SU-DHL-6 (cell line): ENCODE measurements around the gene IFITM1.

Experiments used
- H2AFZ ChIP-seq: fragments of 200-600 bp; sonication (generic); 2 replicates; pipeline ENCODE4 v1.6.1; 2014; ENCODE audit warnings: low read depth, mild to moderate bottlenecking, moderate library complexity, mixed read lengths, antibody characterized with exemption, low read length; ENCODE audit not compliant: severe bottlenecking
- H3F3A ChIP-seq: fragments of 200-600 bp; shearing (Covaris generic); 2 replicates; pipeline ENCODE4 v1.6.0; 2016; ENCODE audit warnings: antibody characterized with exemption, mild to moderate bottlenecking; ENCODE audit not compliant: insufficient read depth
- H3K27ac ChIP-seq: fragments of 200-600 bp; sonication (generic); 2 replicates; pipeline ENCODE4 v1.5.1; 2016; ENCODE audit warnings: low read depth, mild to moderate bottlenecking, low read length, moderate library complexity, mixed read lengths
- H3K27me3 ChIP-seq: fragments of 200-600 bp; sonication (generic), shearing (Covaris generic); 2 replicates; pipeline ENCODE4 v1.6.0; 2014; ENCODE audit warnings: mild to moderate bottlenecking, low read length
- H3K36me3 ChIP-seq: fragments of 200-600 bp; sonication (generic); 2 replicates; pipeline ENCODE4 v1.6.1; 2014; ENCODE audit warnings: mild to moderate bottlenecking, low read length, mixed read lengths
- H3K4me2 ChIP-seq: fragments of 300-600, 200-600 bp; shearing (Covaris generic), sonication (generic); 2 replicates; pipeline ENCODE4 v1.6.0; 2014; ENCODE audit warnings: low read length, low read depth, mild to moderate bottlenecking; ENCODE audit not compliant: poor library complexity, severe bottlenecking
- H3K4me3 ChIP-seq: fragments of 200-600 bp; sonication (generic); 2 replicates; pipeline ENCODE4 v1.5.1; 2014; ENCODE audit warnings: antibody characterized with exemption, low read length, mild to moderate bottlenecking, mixed read lengths; ENCODE audit not compliant: insufficient read depth, poor library complexity, severe bottlenecking
- H3K79me2 ChIP-seq: fragments of 200-600 bp; sonication (generic); 2 replicates; pipeline ENCODE4 v1.6.1; 2014; ENCODE audit warnings: mild to moderate bottlenecking, low read length, moderate library complexity; ENCODE audit not compliant: insufficient read depth
- H3K9ac ChIP-seq: fragments of 200-600 bp; sonication (generic); 2 replicates; pipeline ENCODE4 v1.7.0; 2014; ENCODE audit warnings: mild to moderate bottlenecking, low read length
- H3K9me2 ChIP-seq: fragments of 200-600 bp; sonication (generic); replicated peaks from 2 replicates; pipeline ENCODE4 v1.6.1; 2014; ENCODE audit warnings: low read length; ENCODE audit not compliant: insufficient read depth
- H3K9me3 ChIP-seq: fragments of 200-600 bp; sonication (generic); 2 replicates; pipeline ENCODE4 v1.6.1; 2014; ENCODE audit warnings: low read length, mixed read lengths; ENCODE audit not compliant: insufficient read depth
- H4K20me1 ChIP-seq: fragments of 200-600 bp; sonication (generic); 2 replicates; pipeline ENCODE4 v1.6.1; 2014; ENCODE audit warnings: low read depth, mild to moderate bottlenecking, antibody characterized with exemption, low read length, moderate library complexity, mixed read lengths
- CTCF ChIP-seq: fragments of 200-600 bp; sonication (generic); IDR thresholded peaks from one replicate; pipeline ENCODE4 v1.5.1; 2017; ENCODE audit warnings: antibody characterized with exemption, mild to moderate bottlenecking, low read length, moderate library complexity; ENCODE audit not compliant: insufficient read depth, poor library complexity, severe bottlenecking
- EZH2phosphoT487 ChIP-seq: fragments of 200-600 bp; sonication (generic), shearing (Covaris generic); conservative IDR thresholded peaks from 2 replicates; pipeline ENCODE4 v1.6.1; 2018; ENCODE audit warnings: mild to moderate bottlenecking, antibody characterized with exemption, low read length, moderate library complexity, mixed read lengths

The IFITM1 gene

GRCh38 chr11:278001-278951, 35.6 kb upstream of the IFITM1 start, which contains the start of gene NLRP6:
Gene NLRP6 (plus strand): TSS chr11:278407. CDS start chr11:278570, 163 bp downstream.
- H3K4me2 ChIP-seq, result no peak within 1 kb of the TSS
- TF ChIP-seq CTCF, result no peak
- no peak for TF ChIP-seq EZH2phosphoT487
- H3F3A ChIP-seq, result no peaks in the 10 kb centered on the region
- no peaks in the 10 kb centered on the region for H4K20me1 ChIP-seq
- H3K27me3 ChIP-seq, result no peaks in the 10 kb centered on the region
- no peaks in the 10 kb centered on the region for H3K9me3 ChIP-seq
- no peak within 1 kb of the TSS for H2AFZ ChIP-seq
- no peak within 1 kb of the TSS for H3K27ac ChIP-seq
- no peak within 1 kb of the TSS for H3K9ac ChIP-seq
- H3K4me3 ChIP-seq, result no peak within 1 kb of the TSS
- no peaks in the 10 kb centered on the region for H3K9me2 ChIP-seq
- H3K79me2 ChIP-seq, result no peaks in the 10 kb centered on the region
- no peaks in the 10 kb centered on the region for H3K36me3 ChIP-seq

GRCh38 chr11:279040-279965, 34.5 kb upstream of the IFITM1 start:
- no peak overlapping the region for H3K4me2 ChIP-seq
- TF ChIP-seq CTCF, result no peak
- TF ChIP-seq EZH2phosphoT487, result no peak

GRCh38 chr11:279966-280705, 33.7 kb upstream of the IFITM1 start:
- no peak overlapping the region for H2AFZ ChIP-seq
- H3K4me2 ChIP-seq, result no peak overlapping the region
- H3K4me3 ChIP-seq, result no peak overlapping the region

More at GRCh38 chr11:279040-279965, 34.5 kb upstream of the IFITM1 start:
- Histone ChIP-seq H2AFZ (no peak overlapping the region), H4K20me1 (no peaks in the 10 kb centered on the region), H3K79me2 (no peaks in the 10 kb centered on the region), H3K27ac (no peak overlapping the region), H3K9ac (no peak overlapping the region), H3K4me3 (no peak overlapping the region), H3K27me3 (no peaks in the 10 kb centered on the region), H3K36me3 (no peaks in the 10 kb centered on the region), H3F3A (no peaks in the 10 kb centered on the region), H3K9me3 (no peaks in the 10 kb centered on the region), H3K9me2 (no peaks in the 10 kb centered on the region)

More at GRCh38 chr11:279966-280705, 33.7 kb upstream of the IFITM1 start:
- Histone ChIP-seq H3K27me3 (no peaks in the 10 kb centered on the region), H3K79me2 (no peaks in the 10 kb centered on the region), H3K9me2 (no peaks in the 10 kb centered on the region), H4K20me1 (no peaks in the 10 kb centered on the region), H3K9ac (no peak overlapping the region), H3K9me3 (no peaks in the 10 kb centered on the region), H3K27ac (no peak overlapping the region), H3F3A (no peaks in the 10 kb centered on the region), H3K36me3 (no peaks in the 10 kb centered on the region)
- no peak for TF ChIP-seq EZH2phosphoT487
- no peak for TF ChIP-seq CTCF
